ENCODE measurements around the gene MMS19.

The MMS19 gene

GRCh38 chr10:97468162-97468561, 30.1 kb downstream of the MMS19 start:
- no peak for DNase-seq (ENCODE audit: low read depth, low spot score)

GRCh38 chr10:97466755-97467154, 31.5 kb downstream of the MMS19 start:
- no peak for DNase-seq (ENCODE audit: low read depth, low spot score)

GRCh38 chr10:97465982-97466381, 32.2 kb downstream of the MMS19 start:
- DNase-seq (ENCODE audit: low read depth, low spot score) = no peak

GRCh38 chr10:97464226-97464625, 34.0 kb downstream of the MMS19 start:
- DNase-seq (ENCODE audit: low read depth, low spot score) = no peak

GRCh38 chr10:97463363-97464132, 34.7 kb downstream of the MMS19 start:
- DNase-seq (ENCODE audit: low read depth, low spot score) = peak; percentile 54

GRCh38 chr10:97462309-97462708, 35.9 kb downstream of the MMS19 start:
- DNase-seq (ENCODE audit: low read depth, low spot score) = no peak

- no peak for DNase-seq (ENCODE audit: low read depth, low spot score)
These were observed 38.3 kb downstream of the MMS19 start for GRCh38 chr10:97459933-97460332.

- DNase-seq (ENCODE audit: low read depth, low spot score) = no peak
These were observed 39.1 kb downstream of the MMS19 start for GRCh38 chr10:97459111-97459510.

GRCh38 chr10:97456686-97457065, 41.5 kb downstream of the MMS19 start:
- DNase-seq (ENCODE audit: low read depth, low spot score) = no peak

- DNase-seq (ENCODE audit: low read depth, low spot score) = no peak
These were observed 42.1 kb downstream of the MMS19 start for GRCh38 chr10:97456034-97456685.

- no peak for DNase-seq (ENCODE audit: low read depth, low spot score)
These were observed 43.7 kb downstream of the MMS19 start for GRCh38 chr10:97454330-97455036.

GRCh38 chr10:97452352-97452751, 45.9 kb downstream of the MMS19 start:
- DNase-seq (ENCODE audit: low read depth, low spot score) = no peak

GRCh38 chr10:97451605-97452004, 46.6 kb downstream of the MMS19 start:
- no peak for DNase-seq (ENCODE audit: low read depth, low spot score)

- DNase-seq (ENCODE audit: low read depth, low spot score) = no peak
These were observed 47.4 kb downstream of the MMS19 start for GRCh38 chr10:97450828-97451227.

GRCh38 chr10:97445722-97446639, 52.2 kb downstream of the MMS19 start, which contains the start of the genes EXOSC1 and ZDHHC16:
EXOSC1 (minus strand) TSS chr10:97446006; CDS start chr10:97445985, 21 bp downstream.
ZDHHC16 (plus strand) TSS chr10:97446175; CDS start chr10:97451676, 5,501 bp downstream.
- DNase-seq (ENCODE audit: low read depth, low spot score) = peak; percentile 95

GRCh38 chr10:97445357-97445721, 52.9 kb downstream of the MMS19 start:
- DNase-seq (ENCODE audit: low read depth, low spot score) = no peak

- no peak for DNase-seq (ENCODE audit: low read depth, low spot score)
These were observed 54.0 kb downstream of the MMS19 start for GRCh38 chr10:97444212-97444611.

GRCh38 chr10:97442277-97442676, 55.9 kb downstream of the MMS19 start:
- DNase-seq (ENCODE audit: low read depth, low spot score) = no peak

GRCh38 chr10:97435211-97435610, 63.0 kb downstream of the MMS19 start:
- DNase-seq (ENCODE audit: low read depth, low spot score) = no peak

GRCh38 chr10:97434557-97434956, 63.7 kb downstream of the MMS19 start:
- DNase-seq (ENCODE audit: low read depth, low spot score) = no peak

GRCh38 chr10:97434055-97434454, 64.2 kb downstream of the MMS19 start:
- DNase-seq (ENCODE audit: low read depth, low spot score) = no peak

All from iPS DF 19.7 (cell line).